T-helper 2 cell (primary cell): Measurements from ENCODE around the gene BGN.

Source experiments
- DNase-seq, 5 experiments: peaks; one replicate each; pipeline versions ENCODE4 v3.0.0 to v3.0.0-alpha.2; 2012 to 2022

The BGN gene

GRCh38 chrX:153507484-153508178 is 12.9 kb downstream of the BGN start:
- peak; percentile 60 to 74 (median 71) for DNase-seq

GRCh38 chrX:153509592-153509991 is 14.8 kb downstream of the BGN start:
- no peak for DNase-seq

- no peak for DNase-seq
Measured at GRCh38 chrX:153510383-153510782, 15.6 kb downstream of the BGN start.

- DNase-seq, result no peak
Measured at GRCh38 chrX:153511784-153512500, 17.2 kb downstream of the BGN start.

- no peak for DNase-seq
Measured at GRCh38 chrX:153512501-153512893, 17.7 kb downstream of the BGN start.

- DNase-seq, result no peak
Measured at GRCh38 chrX:153513265-153513664, 18.5 kb downstream of the BGN start.

- DNase-seq, result no peak
Measured at GRCh38 chrX:153514259-153514658, 19.5 kb downstream of the BGN start.

- no peak for DNase-seq
Measured at GRCh38 chrX:153515435-153515834, 20.7 kb downstream of the BGN start.

- DNase-seq, result no peak
Measured at GRCh38 chrX:153516073-153516472, 21.3 kb downstream of the BGN start.

GRCh38 chrX:153517423-153517822 is 22.6 kb downstream of the BGN start, which contains the start of gene ATP2B3:
Gene ATP2B3 (plus strand): TSS chrX:153517642. CDS start chrX:153536248, 18,606 bp downstream.
- no peak for DNase-seq

GRCh38 chrX:153517946-153518834 is 23.4 kb downstream of the BGN start:
- DNase-seq, result no peak

GRCh38 chrX:153519569-153520286 is 24.9 kb downstream of the BGN start:
- DNase-seq, result no peak

- DNase-seq, result no peak
Measured at GRCh38 chrX:153520287-153520917, 25.6 kb downstream of the BGN start.

GRCh38 chrX:153521034-153521433 is 26.3 kb downstream of the BGN start:
- DNase-seq, result no peak

- DNase-seq, result no peak
Measured at GRCh38 chrX:153522259-153522658, 27.5 kb downstream of the BGN start.

- no peak for DNase-seq
Measured at GRCh38 chrX:153523269-153523668, 28.5 kb downstream of the BGN start.

GRCh38 chrX:153524234-153524633 is 29.5 kb downstream of the BGN start:
- no peak for DNase-seq

- no peak for DNase-seq
Measured at GRCh38 chrX:153525451-153525850, 30.7 kb downstream of the BGN start.

- no peak for DNase-seq
Measured at GRCh38 chrX:153526042-153526441, 31.3 kb downstream of the BGN start.

- DNase-seq, result no peak
Measured at GRCh38 chrX:153526801-153527200, 32.0 kb downstream of the BGN start.

GRCh38 chrX:153527208-153527607 is 32.4 kb downstream of the BGN start:
- no peak for DNase-seq
